IPS-NIHi7 (cell line): ENCODE results near the gene CIRBP.

Experiments used
- DNase-seq: peaks from one replicate; pipeline ENCODE4 v3.0.0; 2012; ENCODE audit warnings: mixed read lengths; ENCODE audit errors: extremely low spot score

The CIRBP gene

DNA sequence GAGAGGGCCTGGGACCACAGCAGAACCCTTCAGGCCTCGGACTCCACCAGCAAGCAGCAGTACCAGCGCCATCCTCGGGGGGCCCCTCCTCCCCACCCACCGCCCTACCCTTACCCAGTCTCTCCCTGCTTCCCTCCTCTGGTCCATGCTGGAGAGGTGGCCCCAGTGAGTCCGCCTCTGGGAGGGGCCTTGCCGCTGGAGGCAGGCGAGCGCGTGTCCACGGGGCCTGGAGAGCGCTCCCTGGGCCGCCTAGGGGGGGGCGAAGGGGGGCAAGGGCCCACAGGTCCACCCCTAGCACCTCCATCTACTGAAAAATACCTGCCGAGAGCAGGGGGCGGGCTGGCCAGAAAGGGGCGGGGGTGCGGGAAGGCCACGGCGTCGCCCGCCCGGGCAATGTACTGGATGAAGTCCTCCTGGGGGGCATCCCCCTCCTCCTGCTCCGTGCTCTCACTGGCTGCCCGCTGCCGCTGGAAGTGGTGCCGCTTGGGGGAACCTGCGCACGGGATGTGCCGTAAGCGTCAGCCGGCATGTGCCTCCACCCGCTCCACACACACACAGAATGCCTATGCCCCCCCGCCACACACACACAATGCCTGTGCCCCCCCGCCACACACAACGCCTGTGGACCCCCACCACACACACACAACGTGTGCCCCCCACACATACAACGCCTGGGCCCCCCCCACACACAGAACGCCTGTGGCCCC is 38.2 kb upstream of the CIRBP start:
- no peak for DNase-seq

DNA sequence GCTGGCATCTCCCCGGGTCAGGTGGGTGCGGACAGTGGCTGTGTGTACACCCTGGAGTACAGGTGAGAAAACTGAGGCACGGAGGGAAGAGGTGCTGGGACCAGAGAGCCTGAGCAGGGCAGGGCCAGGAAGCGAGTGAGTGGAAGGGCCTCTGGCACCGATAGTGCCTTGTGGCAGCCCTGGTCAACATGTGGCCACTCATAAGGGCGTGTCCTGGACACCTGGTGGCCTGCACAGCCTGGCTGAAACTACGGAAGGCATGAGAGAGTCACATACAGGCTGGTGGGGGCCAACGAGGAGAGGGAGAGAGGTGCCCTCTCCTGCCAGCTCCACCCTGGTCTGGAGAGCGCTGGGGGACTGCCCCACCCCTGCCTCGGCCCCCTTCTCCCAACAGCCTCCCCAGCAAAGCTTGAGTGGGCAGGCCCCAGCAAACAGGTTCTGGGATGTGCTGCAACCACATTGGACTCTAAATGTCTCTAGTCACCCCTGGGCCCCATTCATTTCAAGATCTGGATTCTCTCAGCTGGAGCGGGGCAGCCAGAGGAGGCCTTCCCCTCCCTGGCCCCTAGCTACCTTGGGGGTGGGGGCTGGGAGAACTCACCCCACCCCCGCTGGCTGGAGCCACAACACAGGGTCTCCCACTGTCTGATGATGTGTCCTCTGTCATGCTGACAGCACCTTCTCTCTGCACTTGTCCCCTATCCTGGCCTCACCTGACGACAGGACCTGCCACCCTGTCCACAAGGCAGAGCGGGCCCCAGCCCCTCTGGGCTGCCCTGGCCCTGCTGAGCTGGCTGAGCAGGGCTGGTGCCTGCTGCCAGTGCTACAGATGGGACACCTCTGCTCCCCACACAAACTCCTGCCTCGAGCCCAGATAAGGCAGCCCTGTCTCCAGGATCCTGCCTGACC is 37.1 kb upstream of the CIRBP start:
- no peak for DNase-seq

DNA sequence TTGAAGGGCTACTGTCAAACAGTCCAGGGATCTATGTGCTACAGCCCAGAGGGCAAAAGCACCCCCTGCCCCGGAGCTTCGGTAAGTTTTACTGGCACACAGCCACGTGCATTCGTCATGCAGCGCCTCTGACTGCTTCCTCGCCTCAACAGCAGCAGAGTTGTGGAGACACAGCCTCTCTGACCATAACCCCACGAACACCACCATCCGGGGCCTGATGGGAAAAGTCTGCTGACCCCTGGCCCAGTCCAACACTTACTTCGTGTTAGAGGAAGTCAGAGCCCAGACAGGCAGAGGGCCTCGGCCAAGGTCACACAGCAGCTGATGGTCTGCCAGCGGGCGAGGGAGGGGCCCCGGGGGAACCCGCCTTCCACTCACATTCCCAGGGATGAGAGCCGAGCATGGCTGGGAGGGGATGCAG is 36.5 kb upstream of the CIRBP start:
- no peak for DNase-seq

DNA sequence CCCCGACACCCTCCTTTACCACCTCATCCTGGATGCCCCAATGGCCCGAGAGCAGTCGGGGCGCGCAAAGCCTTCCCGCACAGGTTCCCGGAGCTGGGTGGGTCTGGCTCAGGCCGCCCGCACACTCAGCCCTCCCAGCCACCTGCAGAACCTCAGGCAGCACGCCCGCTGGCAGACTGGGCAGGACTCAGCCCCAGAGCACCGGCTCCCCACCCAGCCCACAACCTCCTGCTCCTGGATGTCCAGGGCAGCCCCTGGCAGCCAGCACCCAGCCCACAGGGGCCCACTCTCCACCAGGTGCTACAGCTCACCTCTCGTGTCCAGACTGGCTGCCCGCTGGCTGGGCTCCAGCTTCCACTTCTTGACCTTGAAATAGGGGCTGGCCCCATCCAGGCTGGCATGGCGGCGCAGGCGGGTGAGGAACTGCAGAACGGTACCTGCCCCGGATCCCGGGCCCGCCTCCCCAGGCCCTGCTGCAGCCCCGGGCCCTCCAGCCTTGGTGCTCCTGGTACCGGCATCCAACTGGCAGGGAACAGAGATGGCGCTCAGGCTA is 35.9 kb upstream of the CIRBP start:
- DNase-seq = no peak

DNA sequence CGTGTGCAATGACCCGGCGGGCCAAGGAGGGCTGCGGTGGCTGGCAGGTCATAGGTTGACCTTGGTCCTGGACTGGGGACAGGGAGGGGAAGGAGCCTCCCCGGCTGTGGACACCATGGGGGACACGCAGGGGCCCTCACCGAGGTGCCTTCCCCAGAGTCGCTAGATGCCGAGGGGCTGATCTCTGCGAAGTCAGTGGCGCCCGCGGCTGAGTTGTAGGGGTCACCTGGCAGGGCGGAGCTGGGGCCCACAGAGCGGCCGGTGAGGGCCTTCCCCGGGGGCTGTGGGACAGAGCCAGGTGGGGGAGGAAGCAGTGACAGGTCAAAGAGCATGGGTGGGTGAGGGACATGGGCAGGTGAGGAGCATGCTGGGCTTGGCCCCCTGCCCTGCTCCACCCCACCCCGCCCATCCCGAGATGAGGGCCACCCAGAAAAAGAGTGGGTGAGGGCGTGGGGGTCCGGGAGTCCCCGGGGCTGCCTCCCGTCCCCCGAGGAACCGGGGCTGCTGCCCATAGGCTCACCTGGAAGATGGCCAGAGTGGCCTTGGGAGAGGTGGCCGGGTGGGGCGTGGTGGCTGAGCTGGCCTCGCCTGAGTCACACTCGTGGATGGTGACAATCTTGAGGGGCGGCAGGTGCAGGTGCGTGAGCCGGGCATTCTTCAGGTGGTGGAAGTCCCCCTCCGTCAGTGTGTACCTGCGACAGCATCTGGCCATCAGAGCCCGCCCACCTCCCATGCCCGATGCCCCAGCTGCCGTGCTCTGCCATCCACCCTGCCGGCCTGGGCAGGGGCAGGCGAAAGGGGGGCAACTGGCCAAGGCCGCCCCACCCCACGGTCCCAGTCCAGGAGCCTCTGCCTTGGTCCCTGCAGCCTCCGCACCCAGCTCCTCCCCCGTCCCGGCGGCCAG is 34.8 kb upstream of the CIRBP start:
- no peak for DNase-seq

DNA sequence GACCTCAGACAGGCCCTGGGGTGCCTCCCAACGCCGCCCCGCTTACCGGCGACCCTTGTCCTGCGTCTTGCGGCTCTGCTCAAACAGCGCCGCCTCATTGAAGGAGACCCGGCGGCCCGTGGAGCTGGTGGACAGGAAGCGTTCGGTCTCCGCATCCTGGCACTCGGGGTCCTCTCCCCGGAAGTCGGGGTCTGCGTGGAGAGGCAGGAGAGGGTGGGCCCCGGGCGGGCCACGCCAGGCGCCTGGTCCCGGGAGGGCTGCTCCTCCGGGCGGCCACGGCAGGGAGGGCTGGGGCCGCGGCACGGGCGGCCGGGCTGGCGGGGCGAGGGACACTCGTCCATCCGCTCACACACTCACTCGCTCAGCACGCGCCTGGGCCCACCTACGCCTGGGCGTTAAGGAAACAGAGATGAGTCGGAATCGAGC is 34.2 kb upstream of the CIRBP start:
- no peak for DNase-seq

DNA sequence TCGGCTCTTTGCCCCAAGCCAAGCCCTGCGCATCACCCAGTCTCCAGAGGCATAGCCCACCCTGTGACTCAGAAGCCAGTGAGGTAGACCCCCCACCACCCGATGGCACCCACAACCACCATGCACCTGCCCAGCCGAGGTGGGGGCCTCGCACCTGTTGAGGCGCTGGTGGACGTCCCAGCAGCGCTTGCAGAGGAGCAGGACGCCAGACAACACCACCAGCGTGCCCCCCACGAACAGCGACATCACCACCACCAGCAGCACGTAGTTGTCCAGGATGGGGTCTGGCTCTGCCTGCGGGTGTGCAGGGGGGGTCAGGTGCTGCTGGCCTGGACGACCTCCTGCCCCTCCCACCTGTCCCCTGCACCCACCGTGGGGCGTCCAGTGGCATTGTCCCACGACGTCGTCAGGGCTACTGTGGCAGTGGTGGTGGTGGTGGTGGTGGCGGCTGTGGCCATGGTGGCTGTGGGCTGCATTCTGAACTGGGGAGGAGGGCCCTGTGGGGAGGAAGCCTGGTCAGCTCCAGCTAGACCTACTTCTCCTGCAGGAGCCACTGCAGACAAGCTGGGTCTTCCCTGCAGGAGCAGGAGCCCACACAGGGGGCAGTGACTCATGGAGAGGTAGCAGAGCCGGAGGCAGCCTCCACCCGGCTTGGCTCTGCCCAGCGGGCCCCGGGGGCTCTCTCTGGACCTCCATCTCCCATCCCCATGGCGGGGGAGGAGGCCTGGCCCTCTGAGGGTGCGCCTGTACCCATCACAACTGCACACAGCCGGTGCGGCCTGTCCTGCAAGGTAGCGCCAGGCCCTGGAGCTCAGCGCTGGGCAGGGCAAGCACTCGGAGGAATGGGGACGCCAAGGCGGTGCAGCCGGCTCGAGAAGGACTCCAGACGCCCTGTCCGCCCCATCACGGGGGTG is 33.2 kb upstream of the CIRBP start:
- DNase-seq = no peak

DNA sequence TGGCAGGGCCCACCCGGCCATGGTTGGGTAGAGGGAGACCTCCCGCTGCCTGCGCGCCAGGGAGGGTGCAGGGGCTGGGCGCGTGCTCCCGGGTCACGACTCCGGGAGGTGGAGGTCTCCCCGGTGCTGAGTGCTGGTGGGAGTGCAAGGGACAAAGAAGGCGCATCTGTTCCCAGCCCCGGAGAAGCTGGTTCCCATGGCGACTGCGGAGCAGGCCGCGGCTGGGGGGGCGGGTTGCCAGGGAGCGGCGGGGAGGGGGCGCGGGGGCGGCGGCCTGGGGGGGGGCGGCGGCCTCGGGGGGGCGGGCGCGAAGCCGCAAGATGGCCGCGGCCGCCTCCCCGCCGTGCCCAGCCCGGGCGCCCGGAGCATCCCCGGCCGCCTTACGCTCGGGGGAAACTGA is 32.6 kb upstream of the CIRBP start:
- peak; percentile 47 for DNase-seq

DNA sequence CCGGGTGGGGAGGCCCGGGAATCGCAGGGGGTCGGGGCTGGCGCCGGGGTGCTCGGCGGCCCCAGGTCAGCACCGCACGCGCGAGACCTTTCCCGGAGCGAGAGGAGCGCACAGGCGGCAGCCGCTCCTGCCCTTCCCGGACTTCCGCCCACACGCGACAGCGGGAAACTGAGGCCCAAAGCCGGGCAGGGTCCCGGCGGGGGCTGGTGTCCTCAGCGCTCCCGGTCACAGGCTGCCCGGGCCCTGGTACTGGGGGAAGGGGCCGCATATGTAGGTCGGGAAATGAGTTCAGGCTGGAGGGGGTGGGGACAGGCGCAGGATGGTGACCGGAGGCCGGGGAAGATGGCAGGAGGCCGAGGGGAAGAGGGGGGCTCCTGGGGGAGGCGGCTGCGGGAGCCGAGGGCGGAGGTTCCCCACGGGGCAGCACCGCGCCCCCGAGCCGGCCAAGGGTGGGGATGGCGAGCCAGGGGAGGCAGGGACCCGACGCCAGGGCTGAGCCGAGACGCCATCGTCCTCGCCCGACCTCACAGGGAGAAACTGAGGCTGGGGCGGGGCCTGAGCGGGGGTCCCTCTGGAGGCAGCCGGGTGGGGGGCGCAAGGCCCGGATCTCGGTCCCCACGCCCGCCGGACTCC is 32.0 kb upstream of the CIRBP start:
- DNase-seq = no peak

DNA sequence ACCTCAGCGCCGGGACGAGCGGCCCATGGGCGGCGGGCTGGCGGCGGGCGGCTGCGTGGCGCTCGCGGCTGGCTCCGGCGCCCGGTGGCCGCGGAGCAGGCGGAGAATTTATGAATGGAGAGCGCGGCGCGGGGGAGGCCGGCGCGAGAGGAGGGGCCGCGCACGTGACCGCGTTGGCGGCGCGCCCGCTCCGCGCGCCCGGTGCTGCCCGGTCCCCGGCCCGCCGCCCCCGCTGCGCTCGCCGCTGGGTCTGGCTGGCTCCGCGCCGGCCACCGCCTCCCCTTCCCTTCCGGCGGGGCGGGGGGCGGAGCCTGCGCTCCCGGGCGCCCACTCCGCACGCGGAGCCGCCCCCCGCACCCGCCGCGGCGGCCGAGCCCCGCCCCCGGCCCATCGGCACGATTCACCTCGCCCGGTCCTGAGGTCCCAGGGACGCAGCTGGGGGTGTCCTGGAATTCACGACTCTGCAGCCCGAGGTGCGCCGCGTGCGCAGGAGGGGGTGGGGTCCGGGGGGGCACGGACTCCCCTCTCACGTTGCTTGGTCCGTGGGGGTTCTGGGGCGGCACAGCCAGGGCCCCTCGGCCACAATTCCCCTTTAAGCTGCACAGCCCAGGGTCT is 31.3 kb upstream of the CIRBP start, which contains the start of gene CBARP:
Gene CBARP, minus strand, starts transcription at position 252 of the 615 bp plus-strand sequence. CDS start 1,905 bp downstream, outside the sequence.
- peak; percentile 71 for DNase-seq

DNA sequence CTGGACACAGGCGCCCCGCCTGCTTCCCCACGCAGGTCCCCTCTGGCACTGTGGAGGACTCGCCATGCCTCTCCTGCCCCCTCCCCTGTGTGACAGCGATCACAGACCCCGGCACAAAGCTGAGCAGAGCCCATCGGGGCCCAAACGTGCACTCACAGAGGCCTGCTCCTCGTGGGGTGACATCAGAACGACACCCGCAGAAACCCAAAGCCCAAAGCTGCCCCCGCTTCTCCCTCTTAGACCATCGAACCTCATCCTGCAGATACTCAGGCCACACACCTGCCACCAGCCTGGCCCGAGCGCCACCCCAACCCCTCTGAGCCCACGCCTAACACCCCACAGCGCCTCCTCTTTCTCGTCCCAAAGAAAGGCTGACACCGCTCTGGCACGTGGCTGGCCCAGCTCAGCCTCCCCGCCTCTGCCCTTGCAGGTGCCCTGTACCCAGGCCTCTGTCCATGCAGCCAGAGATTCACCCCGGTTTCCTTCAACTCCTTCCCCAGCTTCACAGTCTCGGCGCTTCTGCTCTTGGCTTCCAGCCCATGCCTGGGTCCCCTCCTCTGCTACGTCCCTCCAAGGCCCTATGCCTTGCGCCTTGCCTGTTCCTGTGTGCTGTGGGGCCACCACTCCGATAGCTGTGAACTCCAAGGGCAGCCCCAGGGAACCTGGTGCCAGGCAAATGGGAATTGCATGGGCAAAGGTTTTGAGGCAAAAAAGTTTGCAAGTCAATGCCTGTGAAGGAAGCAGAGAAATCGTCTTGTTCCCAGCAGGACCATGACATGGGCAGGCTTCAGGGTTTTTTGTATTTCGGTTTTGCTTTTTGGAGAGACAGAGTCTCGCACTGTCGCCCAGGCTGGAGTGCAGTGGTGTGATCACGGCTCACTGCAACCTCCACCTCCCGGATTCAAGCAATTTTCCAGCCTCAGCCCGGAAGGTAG is 30.5 kb upstream of the CIRBP start:
- no peak for DNase-seq

DNA sequence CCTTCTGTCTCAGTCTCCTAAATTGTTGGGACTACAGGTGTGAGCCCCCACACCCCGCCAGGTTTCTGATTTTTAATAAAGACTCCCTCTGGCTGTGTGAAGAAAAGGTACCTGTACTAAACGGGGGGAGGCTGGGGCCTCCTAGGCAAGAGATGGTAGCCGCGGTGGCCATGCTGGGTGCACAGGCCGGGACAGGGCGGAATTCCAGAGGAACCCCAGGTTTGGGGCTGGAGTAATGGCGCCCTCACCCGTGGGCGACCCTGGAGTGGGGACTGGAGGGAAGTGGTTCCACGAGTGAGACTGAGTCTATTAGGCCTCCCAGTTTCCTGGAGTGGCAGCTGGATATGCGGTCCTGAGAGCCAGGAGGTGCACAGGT is 29.7 kb upstream of the CIRBP start:
- DNase-seq = no peak

DNA sequence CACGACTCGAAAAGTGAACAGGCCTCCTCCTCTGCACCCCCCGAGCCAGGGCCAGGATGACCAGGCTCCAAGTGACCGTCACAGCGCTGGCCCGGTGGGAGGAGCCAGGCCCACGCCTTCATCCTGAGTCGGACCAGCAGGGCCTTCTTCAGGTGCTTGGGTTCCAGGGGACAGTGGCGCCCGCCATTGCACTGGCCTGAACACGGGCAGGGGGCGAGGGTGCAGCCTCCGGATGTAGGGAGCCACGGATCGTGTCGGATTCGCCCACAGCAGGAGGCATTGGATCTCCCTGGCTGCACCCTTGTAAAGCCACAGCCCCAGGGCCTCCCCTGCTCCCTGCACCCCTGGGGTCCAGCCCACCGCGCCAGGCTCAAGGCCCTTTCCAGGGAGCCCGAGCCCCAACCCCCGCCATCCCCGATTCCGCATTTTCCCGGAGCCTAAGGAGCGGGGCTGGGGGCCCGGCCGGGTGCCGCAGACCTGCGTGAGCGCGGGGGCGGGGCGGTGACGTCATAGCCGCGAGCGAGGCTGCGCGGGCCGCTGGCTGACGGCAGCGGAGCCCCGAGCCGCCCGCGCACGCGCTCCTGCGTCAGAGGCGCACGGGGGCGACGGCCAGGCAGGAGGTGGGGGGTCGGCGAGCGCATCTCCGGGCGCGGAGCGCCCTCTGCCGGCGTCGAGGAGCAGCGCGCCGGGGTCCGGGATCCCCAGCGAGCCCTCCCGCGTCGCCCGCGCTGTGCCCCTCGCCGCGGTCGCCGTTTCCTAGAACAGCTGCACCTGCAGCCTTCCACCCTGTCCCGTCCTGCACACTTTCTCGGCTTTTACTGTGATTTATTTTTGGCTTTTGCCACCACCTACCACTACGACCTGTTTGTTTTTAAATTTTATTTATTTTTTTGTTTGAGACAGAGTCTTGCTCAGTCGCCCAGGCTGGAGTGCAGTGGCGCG is 29.1 kb upstream of the CIRBP start:
- DNase-seq = peak; percentile 96

DNA sequence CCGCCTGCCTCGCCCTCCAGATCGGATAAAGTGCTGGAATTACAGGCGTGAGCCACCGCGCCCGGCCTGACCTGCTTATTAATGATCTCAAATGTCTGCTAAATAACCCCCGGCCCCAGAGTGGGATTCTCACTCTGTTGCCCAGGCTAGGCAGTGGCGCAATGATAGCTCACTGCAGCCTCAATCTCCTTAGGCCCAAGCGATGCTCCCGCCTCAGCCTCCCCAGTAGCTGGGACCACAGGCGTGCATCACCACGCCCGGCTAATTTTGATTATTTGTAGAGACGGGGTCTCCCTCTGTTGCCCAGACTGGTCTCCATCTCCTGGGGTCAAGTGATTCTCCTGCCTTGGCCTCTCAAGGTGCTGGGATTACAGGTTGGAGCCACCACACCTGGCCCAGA is 28.2 kb upstream of the CIRBP start:
- no peak for DNase-seq

DNA sequence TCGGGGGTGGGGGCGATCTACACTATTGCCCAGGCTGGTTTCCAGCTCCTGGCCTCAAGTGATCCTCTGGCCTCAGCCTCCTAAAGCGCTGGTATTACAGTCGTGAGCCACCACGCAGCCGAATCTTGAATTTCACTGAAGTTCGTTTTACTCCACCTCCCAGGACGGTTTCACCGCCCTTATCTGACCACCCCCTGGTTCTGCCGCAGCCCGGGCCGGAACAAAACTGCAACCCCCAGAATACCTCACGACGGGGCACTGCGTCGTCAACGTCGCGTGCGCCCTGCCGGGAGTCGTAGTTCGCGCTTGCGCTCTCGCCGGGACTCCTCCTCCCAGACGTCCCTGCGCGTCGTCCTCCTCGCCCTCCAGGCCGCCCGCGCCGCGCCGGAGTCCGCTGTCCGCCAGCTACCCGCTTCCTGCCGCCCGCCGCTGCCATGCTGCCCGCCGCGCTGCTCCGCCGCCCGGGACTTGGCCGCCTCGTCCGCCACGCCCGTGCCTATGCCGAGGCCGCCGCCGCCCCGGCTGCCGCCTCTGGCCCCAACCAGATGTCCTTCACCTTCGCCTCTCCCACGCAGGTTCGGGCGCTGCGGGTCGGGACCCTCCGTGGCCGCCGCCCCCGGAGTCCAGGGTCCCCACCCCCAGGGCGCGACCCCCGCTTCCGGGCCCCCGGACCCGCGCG is 27.6 kb upstream of the CIRBP start, which contains the start of gene ATP5F1D:
Gene ATP5F1D, plus strand, starts transcription at position 335 of the 679 bp plus-strand sequence. Its CDS starts 100 bp downstream, at position 435.
- DNase-seq = peak; percentile 86
